Measurements from ENCODE around the gene PTTG1IP.
A peak's percentile ranks its signal among the peaks of the same experiment; 100 is the strongest.

The PTTG1IP gene

GRCh38 chr21:44819283-44820243 lies 53.9 kb downstream of the PTTG1IP start:
- DNase-seq = no peak

GRCh38 chr21:44818640-44819011 lies 54.9 kb downstream of the PTTG1IP start:
- DNase-seq = no peak

- DNase-seq = peak; percentile 88
Measured at GRCh38 chr21:44817914-44818639, 55.4 kb downstream of the PTTG1IP start, which contains the start of gene SUMO3. Gene SUMO3, minus strand, starts transcription at chr21:44818062. Its CDS starts 94 bp downstream, at chr21:44817968.

GRCh38 chr21:44817506-44817880 lies 56.0 kb downstream of the PTTG1IP start:
- DNase-seq = peak; percentile 91

GRCh38 chr21:44816761-44817505 lies 56.6 kb downstream of the PTTG1IP start:
- no peak for DNase-seq

DNA sequence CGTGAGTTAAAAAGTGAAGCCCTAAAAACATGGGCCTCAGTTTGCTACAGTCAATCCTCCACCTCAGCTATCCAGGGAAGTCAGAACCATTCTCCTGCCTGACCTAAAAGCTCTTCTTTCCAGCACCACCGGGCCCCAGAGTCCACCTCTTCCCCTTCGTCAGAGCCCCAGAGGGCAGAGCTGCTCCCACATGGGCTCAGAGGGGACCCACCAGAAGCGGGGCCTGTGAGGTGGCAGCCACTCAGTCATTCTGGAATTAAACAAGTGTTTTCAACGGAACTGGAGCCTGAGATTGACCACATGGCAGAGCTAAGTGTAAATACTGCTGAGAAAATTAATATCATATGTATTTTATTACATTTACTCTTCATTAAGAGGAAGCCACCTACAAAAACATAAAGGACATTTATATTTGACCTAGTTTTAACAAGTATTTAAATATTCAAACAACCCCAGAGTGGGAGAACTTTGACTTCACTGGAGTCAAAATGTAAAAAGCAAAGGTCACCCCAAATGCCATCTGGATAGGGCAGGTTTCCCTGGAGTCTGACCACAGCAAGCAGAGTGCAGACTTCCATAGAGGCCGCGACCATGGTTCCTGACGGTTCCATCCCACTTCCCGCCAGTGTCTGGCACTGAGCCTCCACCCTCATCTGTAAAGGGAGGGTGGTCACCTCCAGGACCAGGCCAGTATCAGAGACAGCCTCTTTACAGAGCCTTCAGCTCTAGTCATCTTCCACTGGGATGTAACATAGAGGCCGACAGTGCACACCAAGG lies 57.5 kb downstream of the PTTG1IP start:
- DNase-seq = no peak

DNA sequence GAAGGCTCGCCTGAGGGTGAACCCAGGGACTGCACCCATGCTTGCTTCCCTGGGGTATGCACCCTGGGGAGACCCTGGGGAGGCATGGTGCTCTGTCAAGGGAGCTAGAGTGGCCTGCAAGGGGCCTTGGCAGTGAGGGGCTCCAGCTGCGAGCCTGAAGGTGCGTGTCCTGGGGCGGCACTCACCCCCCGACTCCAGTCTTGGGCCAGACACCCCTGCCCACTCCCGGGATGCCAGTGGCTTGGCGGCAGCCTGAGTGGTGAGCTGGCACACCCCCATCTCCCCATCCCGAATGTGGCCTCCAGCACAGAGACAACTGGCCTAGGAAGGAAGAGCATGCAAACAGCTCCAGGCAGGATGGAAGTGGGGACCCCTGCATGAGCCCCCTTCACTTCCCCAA lies 58.3 kb downstream of the PTTG1IP start:
- DNase-seq = no peak

- peak; percentile 52 for DNase-seq
Measured at GRCh38 chr21:44814498-44815023, 58.9 kb downstream of the PTTG1IP start.

DNA sequence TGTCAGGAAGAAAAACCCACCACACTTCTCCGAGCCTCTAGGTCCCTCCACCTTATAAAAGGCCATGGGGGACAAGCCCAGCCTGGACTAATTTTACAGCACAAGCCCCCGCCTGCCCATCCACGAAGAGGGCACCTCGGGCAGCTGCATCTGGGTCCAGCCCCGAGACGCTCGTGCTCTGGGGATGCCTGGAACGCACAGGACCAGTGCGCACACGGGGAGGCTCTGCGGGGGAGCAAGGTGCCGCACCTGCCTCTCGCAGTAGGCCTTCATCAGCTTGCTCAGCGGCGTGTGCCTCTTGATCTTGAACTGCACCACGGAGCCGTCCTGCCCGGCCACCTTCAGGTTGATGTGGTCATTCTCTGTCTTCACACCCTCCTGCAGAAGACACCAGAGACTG lies 59.8 kb downstream of the PTTG1IP start:
- DNase-seq = no peak

- no peak for DNase-seq
Measured at GRCh38 chr21:44813149-44813548, 60.3 kb downstream of the PTTG1IP start.

DNA sequence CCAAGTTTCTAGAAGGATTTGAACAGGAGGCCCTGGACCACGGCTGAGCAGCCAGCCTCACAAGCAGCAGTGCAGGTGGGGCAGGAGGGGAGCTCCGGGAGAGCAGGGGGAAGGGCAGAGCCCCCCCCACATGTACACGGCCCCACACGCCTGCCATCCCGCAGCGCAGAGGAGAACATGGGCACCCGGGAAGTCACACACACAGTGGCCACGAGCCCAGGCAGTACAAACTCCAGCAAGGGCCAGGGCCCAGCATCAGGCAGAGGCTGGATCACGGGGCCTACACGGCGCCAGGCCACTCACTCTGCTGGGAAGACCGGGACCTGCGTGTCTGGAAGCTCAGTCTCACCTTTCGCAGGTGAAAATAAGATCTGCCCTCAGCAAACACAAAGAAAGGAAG lies 60.9 kb downstream of the PTTG1IP start:
- DNase-seq = no peak

GRCh38 chr21:44810779-44811178 lies 62.7 kb downstream of the PTTG1IP start:
- DNase-seq = no peak

DNA sequence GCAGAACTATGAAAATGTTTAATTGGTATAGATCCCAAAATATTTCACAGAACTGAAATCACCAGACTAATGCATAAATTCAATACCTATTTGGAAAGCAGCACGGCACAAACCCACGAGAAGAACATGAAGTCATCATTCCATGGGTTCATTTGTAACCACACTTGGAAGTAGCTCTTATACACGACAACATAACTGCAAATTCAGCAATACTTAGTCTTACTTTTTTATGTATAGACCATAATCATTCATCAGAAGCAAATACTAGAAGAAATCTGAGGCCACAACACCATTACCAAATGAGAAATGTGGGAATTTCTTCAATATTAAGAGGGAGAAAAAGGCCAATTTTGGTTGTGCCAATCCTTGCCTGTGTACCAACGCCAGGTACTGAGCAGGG lies 67.6 kb downstream of the PTTG1IP start:
- no peak for DNase-seq

GRCh38 chr21:44805226-44805625 lies 68.3 kb downstream of the PTTG1IP start:
- DNase-seq = no peak

- no peak for DNase-seq
Measured at GRCh38 chr21:44804762-44805161, 68.7 kb downstream of the PTTG1IP start.

GRCh38 chr21:44803651-44804050 lies 69.8 kb downstream of the PTTG1IP start:
- no peak for DNase-seq

DNA sequence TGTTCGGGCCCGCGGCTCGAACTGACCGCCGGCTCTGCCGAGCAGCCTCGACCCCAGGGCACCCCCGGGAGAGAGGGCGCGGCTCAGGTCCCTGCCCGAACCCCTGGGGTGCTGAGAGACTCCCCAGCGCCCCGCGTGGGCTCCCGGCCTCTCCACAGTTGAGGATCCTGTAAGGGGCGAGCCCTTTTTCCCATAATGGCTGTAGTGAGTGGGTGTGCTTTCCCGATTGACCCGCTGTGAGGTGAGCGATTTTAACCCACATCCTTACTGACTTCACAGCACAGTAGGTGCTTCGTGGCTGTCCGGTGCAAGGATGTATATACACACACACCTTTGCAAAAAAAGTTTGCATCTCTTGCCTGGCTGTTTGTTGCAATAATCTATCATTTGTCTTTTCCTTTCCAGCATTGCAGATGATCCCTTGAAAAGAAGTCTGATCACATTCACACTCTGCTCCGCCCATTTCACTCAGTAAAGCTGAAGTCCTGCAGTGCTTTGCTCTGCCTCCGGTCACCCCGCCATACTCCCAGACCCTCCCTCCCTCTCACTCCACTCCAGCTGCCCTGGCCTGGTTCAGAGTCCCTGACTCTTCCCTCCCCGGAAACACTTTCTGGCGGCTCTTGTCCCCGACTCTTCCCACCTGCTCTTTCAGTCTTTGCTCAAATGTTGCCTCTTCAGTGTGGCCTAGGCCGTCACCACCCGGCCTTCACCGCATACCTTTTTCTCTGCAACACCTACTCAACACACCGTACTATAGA lies 70.9 kb downstream of the PTTG1IP start:
- DNase-seq = no peak

DNA sequence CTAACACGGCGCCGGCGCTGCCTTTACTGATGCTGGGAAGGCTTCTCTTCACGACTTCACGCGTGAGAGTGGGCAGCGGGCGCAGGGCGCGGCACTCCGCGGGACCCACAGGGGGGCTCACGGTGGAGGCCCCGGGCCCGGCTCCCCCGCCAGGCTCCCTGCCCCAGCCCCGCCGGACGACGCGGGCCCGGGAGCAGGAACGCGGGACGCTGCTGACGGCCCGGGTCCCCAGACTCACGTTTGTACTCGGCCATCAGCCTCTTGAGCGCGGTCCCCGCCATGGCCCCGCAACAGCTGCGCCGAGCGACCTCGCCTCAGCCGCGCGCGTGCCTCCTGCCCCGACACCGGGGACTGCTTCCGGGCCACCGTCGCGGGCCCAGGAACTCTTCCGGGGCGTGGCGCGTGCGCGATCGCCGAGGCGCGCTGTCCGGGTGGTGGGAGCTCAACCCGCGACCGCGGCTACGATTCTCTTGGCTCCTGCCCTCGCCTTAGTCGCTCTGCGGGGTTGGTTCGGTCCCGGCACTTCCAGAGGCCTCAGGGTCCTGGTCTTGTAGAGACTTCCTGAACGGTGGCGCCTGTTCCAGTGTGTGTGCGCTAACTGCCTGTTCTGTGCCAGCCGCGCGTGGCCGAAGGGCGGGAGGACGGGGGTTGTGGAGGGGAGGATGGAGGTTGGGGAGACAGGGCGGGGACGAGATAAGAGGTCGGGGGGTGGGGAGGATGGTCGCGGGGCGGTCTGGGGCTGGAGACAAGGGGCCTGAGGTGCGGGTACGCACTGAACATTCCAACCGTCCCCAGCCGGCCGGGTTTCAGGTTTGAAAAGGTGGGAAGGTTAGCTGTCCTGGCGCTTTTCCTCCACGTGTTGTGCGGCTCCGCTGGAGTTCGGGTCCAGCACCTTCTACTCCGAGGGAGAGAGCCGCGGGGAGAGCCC lies 71.8 kb downstream of the PTTG1IP start, which contains the start of gene UBE2G2:
TSS of gene UBE2G2 (minus strand) at position 353 of the 928 bp plus-strand sequence. CDS start at position 281, 72 bp downstream.
- DNase-seq = peak; percentile 79

GRCh38 chr21:44800971-44801467 lies 72.5 kb downstream of the PTTG1IP start:
- DNase-seq = no peak

DNA sequence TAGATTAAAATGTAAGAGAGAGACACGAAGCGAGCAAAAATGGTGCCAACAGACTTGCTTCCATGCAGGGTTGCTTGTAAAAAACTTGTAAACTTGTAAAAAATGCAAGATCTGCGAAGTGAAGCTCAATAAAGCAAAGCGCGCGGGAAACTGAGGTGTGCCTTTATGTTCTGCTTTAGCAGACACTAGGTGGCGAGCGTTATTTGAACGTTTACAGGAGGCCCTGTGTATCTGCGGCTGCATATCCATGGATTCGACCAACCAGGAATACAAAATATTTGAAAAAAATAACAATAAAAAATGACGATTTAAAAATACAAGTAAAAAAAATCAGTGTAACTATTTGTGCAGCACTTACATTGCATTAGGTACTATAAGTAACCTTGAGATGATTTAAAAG lies 73.4 kb downstream of the PTTG1IP start:
- DNase-seq = peak; percentile 54
